NK-92 (cell line): ENCODE data around the gene ST6GALNAC2.
"Not testable (repeated sequence)": the region's sequence is repeated elsewhere in the genome, so short reads cannot be mapped to it uniquely, and the experiment has no call there.

Experiments
- DNase-seq: peaks from one replicate; lab custom pipeline; 2025; ENCODE audit not compliant: unreplicated experiment; lab: John Stamatoyannopoulos, UW

The ST6GALNAC2 gene

DNA sequence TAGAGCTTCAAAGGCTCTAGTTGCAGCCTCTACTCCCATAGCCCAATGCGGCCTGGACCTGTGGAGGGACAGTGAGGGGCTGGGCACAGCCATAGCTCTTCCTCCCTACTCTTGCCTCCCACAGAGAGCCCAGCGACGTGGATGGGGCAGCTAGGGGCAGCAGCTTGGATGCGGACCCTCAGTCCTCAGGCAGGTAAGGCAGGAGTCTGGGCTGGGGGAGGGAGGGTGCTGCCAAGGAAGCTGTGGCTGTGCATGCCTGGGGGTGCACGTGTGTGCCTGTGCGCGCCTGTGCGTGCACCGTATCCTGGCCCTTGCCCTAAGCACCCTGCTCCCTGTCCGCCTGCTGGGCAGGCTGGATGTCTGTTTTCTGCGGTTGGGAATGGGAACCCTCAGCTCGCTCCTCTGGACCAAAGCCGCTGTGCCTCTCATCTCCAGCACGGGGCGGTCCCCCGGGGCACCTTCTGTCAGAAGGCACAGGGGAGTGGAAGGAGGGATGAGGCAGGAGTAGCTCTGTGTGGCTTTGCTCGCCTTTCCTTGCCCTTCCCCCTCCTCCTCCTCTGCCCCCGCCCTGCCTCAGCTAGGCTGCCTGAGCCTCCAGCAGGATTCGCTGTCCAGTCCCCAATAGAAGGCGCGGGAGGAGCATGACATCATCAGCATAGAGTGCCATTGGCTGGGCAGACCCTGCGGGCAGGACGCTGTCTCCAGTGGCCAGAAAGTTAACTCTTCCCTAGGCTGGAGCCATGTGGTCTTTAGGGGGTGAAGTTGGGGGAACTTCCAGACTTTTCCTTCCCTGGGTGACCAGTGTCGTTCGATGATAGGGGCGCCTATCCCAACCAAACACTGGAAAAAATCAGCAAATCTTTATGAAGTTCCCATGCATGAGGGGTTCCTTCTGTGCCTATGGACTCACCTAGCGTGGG lies 45.0 kb downstream of the ST6GALNAC2 start:
- DNase-seq = no peak

DNA sequence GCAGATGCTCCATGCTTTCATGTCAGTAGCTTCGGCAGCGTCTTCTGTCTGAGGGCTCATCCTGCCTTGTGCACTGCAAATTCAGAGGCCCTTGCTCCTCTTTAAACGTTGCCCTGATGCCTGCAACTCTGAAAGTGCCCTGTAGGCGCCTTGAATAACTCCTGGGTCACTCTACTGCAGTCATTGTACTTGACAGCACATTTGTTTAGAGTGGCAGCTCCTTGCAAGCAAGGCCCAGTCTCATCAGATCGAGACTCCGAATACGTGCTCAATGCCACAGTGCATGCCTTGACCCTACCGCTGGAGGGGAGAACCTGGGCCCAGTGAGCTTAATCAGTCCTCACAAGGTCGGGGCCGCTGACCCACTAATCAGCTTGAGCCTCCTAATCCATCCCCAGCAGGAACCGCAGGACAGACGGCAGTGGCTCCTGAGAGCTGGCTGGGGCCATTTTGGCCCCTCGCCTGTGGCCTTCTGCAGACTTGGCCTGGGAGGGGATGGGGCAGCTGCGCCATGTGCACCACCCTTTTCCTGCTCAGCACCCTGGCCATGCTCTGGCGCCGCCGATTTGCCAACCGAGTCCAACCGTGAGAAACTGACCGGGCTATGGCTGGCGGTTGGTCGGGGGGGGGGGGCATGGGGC lies 45.9 kb downstream of the ST6GALNAC2 start, which contains the start of gene PRCD:
PRCD (plus strand) TSS at position 414 of the 641 bp plus-strand sequence; CDS start at position 512, 98 bp downstream.
- DNase-seq = no peak

DNA sequence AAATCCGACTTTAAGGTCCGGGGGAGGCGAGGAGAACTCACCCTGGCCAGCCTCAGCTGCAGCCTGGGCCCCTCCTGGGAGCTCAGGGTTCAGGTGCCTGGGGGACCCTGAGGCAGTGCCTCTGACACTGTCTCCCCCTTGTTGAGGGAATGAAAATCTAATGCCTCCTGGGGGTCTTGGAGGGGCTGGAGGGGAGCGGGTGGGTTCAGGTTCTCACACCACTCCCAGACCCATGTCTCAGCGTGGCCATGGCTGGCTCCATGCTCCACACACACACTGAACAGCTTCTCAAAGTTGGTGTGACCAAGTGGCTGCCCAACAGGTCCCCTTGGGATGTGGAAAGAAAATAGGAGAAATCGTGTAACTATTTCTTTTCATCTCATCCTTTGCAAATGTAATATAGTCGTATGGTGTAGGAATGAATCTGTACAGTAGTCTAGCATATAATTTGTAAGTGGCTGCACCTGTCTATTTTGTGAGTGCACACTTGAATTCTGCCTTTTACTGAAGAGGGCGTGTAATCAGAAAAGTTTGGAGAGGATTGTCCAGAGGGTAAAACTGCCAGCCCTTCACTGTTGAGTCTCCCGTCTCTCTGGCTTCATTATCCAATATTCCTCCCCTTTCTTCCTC lies 46.6 kb downstream of the ST6GALNAC2 start:
- DNase-seq = no peak

DNA sequence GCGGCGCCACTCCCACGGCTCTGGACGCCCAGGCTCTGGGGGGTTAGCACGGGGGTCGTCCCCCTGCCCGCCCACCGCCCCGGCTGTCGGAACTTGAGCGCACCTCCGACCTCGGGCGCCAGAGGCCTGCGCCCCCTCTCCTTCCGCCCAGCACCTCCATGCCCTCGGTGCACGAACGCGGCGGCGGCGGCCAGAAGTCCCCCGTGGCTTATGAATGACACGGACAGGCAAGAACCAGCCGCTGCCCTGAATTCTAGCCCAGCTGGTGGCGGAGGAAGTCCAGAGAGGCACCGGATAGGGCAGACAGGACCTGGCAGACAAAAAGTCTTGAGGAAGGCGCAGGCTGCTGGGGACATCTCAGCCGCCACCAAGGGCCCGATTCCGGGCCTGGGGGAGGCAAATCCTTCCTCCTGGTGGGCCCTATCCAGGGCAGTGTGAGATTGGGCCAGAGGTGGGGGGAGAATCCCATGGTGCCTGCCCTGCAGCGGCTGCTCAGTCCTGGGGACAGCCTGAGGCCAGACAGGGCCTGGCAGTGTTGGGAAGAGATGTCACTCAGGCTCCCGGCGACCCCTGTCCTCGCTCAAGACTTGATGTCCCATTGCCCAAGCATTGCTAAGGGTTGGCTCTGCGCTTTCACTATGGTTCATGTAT lies 47.3 kb downstream of the ST6GALNAC2 start:
- no peak for DNase-seq

DNA sequence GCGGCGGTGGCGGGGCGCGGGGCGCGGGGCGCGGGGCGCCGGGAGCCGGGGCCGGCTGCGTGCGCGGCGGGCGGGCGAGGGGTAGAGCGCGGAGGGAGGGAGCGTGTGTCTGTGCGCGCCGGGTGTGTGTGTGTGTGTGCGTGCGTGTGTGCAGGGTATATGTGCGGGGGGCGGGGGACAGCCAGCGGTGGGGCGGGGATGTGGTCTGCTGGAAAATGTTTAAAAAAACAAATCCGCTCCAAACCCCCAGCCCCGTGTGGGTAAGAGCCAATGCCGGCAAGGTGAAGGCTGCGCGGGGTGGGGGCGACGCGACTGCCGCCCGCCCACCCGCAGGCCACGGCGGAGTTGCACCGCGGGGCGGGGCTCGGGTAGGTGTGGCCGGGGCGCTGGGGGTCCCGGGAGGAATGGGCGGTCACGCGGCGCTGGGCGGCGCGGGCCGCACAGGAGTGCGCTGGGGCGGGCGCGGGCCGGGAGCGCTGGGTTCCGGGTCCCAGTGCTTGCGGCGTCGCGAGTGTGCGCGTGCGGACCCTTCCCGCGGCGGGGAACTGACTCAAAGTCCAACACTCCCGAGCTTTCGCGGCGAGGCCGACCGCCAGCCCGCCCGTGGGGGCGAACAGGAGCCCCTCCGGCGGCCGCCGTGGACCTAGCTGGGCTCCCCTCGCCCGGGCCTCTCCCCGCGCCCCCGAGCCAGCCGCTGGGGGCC lies 47.9 kb downstream of the ST6GALNAC2 start, which contains the start of gene CYGB:
CYGB (minus strand) TSS at position 132 of the 703 bp plus-strand sequence. CDS start 167 bp downstream, outside the sequence.
- DNase-seq = no peak

DNA sequence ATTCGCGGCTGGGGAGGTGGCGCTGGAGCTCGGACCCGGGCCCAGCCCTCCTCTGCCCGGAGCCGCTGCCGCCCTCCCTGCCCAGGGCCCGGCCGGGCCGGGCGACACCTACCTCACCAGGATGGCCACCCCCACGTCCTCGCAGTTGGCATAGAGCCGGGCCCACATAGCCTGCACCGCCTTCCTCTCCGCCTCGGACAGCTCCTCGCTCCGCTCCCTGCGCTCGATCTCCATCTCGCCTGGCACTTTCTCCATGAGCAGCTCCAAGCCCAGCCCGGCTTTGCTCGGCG lies 48.4 kb downstream of the ST6GALNAC2 start:
- DNase-seq = no peak

DNA sequence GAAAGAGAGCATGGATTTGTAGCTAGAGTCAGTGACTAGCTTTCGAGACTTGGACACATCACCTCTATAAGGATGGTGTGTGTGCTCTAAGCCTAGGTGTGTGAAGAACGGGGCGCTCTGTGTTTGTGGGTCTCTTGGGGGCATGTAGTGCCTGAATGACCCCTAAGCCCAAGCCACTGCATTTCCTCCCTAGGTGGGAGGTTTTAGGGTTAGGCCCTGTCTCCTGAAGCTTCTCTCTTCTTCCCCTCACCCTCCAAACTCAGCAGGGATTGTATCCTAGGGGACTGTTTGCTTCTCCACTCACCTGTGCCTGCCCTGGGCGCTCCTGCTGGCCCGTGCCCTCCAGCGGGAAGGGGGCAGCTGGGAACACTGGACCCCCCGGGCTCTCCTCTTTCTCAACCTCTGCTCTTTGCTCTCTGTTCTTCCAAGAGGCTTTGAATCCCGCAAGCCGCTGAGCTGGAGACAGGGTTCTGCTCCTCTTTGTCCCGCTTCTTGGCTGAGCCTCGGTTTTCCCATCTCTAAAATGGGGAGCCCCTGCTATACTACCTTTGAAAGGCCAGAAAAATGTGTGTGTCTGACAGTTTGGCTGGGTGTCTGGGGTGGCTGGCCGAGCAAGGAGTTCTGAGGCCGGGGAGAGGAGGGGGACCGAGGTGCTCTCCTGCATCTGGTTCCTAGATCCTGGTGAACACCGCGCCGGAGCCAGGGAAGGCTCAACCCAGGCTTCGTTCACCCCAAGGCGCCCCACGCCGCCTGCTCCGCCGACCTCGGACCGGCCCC lies 49.0 kb downstream of the ST6GALNAC2 start:
- DNase-seq = no peak

DNA sequence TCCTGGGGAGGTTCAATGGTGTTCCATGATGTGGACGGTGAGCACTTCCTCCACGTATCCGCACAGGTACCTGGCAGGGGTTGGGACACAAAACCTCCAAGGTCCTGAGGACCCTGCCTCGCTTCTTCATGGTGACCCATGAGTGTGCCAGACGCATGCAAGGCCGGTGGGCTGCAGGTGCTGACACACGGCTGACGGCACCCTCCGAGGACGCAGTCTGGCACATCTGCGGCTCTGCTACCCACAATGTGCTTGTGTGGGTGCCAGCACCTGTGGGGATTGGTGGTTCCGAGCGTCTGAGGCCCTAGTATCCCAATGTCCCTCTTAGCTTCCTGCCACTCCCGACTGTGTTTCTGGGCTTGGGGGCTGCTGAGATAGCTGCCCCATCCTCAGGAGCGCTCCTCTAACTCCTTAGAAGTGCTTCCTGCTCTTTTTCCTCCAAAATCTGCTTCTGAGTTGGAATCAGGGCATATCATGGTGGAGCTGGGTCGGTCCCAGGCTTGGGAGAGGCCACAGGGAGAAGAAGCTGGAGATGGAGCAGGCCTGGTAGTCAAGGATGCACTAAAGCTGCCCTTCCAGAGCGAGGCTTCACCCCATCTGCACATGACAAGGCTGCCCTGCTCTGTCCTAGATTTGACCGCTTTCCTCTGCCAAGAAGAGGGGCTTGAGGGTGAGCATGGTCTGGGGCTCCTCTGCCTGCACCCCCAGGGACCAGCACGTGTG lies 49.7 kb downstream of the ST6GALNAC2 start:
- no peak for DNase-seq

DNA sequence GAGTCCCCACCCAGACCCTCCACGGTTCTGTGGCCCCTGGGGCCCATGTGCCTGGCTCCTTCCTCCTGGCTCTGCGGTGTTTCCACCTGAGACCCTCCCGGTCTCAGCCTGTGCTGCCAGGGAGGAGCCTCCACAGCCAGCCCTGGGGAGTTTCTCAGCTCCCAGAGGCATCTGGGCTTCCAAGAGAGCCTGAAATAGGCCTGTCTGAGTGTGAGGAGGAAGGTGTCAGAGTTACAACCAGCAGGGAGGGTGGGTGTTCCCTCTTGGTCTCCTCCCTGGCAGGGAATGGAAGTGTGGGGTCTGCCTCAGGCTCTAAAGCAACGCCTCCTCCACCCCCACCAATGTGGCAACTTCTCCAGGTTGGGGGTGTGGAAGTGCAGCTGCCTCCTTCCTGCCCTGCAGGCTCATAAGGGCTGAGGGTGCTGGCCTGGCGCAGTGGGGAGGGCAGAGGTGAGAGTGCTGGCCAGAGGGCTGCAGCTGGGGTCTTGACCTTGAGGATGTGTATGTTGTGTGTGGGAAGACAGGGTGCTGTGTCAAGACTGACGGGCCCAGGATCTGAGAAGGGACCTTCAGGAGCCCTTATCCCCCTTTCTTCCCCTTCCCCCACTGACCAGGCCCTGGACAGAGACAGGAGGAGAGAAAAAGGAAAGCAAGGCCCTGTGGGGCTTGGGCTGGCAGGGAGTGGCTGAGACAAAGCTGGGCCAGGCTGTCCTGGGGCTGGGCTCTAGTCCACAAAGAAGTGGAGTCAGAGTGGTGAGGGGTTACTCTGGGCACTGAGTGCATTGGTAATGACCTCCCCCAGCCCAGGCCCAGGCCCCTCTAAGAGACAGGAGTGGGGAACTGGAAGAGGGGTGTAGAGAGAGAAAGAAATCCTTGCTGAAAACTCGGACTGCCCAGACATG lies 50.6 kb downstream of the ST6GALNAC2 start:
- no peak for DNase-seq

DNA sequence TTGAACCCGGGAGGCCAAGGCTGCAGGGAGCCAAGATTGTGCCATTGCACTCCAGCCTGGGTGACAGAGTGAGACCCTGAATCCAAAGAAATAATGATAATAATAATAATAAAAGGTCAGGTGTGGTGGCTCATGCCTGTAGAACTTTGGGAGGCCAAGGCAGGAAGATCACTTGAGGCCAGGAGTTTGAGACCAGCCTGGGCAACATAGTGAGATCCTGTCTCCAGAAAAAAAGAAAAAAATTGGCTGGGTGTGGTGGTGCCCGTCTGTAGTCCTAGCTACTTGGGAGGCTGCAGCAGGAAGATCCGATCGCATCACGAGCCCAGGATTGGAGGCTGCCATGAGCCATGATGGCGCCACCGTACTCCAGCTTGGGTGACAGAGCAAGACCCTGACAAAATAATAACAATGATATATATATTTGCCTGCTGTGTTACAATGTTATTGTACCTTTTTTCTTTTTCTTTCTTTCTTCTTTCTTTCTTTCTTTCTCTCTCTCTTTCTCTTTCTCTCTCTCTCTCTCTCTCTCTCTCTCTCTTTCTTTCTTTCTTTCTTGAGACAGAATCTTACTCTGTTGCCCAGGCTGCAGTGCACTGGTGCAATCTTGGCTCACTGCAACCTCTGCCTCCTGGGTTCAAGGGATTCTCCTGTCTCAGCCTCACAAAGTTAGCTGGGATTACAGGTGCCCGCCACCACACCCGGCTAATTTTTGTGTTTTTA lies 51.9 kb downstream of the ST6GALNAC2 start:
- not testable (repeated sequence) for DNase-seq

DNA sequence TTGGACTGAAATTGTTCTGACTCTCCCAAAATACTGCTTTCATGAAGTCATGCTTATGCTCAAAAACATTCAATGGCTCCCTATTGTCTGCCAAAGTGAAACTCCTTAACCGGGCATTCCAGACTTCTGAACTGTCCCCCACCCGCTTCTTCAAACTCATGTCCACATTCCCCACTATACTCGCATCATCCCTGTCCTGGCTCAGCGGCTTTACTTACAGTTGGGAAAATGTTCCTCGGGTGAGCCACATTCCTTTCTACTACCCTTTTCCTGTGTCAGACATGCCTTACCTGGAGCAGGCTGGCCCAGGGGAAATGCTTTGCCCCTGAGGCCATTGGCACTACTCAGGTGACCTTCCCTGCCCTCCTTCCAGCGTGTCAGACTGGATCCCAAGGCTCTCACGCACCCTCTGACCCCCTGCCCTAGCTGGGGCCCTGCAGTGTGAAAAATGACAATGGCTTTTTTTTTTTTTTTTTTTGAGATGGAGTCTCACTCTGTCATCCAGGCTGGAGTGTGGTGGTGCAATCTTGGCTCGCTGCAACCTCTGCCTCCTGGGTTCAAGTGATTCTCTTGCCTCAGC lies 53.5 kb downstream of the ST6GALNAC2 start:
- DNase-seq = no peak

DNA sequence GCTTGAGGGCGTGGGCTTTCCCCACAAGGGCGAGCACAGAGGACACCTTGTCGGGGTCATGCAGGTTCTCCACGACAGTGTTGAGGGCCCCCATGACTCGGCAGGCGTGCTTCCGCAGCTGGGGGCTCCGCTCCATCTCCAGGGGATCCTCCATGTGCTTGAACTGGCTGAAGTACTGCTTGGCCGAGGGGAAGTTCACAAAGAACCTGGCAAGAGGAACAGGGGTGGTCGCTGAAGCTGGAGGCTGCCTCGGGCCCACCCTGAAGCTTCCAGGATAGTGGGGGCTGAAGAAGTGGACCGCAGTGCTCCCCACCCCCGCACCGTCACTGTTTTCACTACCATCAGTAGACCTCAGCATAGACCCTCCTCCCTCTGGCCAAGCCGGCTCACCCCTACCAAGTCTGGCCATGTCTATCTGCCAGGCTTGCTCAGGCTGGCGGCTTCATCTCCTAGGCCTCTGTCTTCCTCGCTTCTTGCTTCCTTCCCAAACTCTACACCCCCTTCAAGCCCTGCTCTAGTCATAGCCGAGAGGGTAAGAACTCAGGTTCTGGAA lies 54.1 kb downstream of the ST6GALNAC2 start:
- no peak for DNase-seq

DNA sequence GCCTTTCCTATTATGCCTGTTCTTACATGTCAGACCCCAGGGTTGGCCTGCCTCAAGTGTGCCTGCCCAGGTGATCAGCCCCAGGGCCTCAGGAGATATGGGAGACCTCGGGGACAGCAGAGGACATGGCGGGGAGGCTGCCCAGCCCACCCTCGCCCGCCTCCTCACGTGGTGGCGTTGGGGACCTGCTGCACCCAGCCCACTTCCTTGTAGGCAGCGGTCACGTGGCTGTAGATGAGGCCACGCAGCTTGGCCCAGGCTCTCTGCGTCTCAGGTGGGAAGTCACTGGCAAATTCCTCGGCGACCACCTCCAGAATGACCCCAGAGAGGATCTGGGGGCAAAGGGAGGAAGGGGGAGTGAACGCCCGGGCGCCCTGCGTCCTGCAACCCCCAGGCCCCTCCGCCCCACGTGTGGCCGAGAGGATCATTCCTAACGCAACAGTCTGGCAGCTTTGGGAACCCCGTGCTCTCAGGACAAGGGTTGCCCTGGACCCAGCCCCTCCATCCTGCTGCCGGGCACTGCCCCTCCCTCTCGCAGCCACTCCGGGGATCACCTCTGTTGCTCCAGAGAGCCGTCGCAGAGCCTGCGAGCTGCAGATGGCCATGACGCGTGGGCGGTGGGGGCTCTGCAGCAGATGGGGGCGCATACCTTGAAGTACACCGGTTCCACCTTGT lies 54.7 kb downstream of the ST6GALNAC2 start:
- DNase-seq = no peak

DNA sequence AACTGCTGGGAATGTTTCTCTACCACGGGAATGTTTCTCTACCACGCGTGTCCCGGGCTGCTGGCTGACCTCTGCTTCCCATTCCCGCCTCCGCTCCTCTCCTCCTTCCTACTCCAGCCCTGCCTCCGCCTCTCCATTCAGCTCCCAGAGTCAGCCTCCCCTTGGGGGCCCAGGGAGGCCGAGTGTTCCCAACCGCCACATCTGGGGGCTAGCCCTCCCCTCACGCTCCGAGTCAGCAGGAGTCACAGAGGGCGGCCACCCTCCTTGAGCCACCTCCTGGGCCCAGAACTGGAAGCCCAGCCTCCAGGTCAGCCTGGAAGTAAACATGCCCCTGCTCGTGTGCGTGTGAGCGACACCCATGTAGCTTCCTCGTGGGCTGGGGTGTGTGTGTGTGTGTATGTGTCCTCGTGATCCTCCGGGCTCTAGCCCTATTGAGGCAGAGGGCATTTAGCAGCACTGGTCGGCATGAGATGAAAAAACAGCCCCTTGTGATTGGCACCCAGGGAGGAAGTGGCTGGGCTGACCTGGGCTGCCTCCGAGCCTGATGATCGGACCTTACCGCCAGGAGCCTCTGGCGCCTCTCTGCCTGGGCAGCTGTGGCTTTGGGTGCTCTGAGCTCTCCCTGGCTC lies 55.5 kb downstream of the ST6GALNAC2 start:
- no peak for DNase-seq

DNA sequence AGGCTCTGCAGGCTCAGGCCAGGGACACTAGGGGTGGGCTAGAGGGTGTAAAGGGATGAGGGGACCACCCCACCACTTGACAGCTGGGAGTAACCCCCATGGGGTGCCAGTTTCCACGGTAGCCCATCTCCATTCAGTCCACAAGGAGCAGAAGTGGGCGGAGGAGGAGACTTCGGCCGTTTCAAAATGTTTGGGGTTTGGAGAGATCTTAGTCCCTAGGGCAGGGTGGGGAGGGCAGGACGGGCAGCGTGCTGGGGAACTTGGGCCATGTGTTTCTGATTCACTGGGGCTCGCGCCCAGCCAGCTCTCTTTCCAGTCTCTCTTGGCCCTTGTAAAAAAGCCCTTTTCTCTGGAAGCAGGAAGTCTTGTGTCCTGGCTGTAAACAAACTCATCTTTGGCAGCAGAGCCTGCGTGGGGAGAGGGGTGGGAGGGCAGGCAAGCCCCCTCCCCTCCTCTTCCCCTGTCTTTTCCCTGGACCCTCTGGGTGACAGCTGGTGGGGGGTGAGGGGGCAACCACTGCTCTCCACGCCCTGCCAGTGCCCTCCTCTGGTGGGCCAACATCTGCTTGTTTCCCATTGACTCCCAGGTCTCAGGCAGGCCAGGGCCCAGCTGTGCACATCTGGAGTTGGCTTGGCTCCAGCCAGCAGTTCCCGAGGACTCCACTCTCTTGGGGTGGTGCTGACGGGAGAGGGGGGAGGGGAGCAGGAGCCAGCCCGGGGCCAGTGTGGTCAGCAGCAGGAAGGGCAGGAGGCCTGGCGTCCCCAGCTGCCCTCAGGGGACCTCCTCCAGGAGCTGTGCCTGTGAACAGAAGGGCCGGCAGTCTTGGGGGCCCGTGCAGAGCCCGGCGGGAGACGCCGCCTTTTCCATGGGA lies 56.2 kb downstream of the ST6GALNAC2 start:
- no peak for DNase-seq
